ENCODE measurements around the gene BAG2. TPM values are rescaled to one million over a fixed set of nuclear protein-coding genes. Genes with fewer than 3 reads are reported as not detected.

Gene BAG2
- total and polyA plus RNA-seq, 2 of the 13 experiments (the other 11 are each of a cell fraction or from before 2014, with no cell fraction given) = 5.7 to 15.1 TPM

- no peak; the same call in 1 of the 2 replicates for TF ChIP-seq ZNF331 (CRISPR knock-in tag; IDR thresholded peaks at IDR 0.05)
- TF ChIP-seq ZMAT3 (CRISPR knock-in tag; conservative IDR thresholded peaks at IDR 0.05) = peak; percentile 91; the same call in 1 of the 2 replicates
- TF ChIP-seq HMGA1 (CRISPR knock-in tag; conservative IDR thresholded peaks at IDR 0.05) = no peak
- TF ChIP-seq NCOA5 (CRISPR knock-in tag; IDR thresholded peaks at IDR 0.05) = no peak; the same call in none of the 2 replicates
- TF ChIP-seq ATF5 (CRISPR knock-in tag; IDR thresholded peaks at IDR 0.05; ENCODE audit: low read depth) = 0 out of 2 replicates have a peak, but pooled peaks have one; percentile 27
- TF ChIP-seq, protein P1, sequence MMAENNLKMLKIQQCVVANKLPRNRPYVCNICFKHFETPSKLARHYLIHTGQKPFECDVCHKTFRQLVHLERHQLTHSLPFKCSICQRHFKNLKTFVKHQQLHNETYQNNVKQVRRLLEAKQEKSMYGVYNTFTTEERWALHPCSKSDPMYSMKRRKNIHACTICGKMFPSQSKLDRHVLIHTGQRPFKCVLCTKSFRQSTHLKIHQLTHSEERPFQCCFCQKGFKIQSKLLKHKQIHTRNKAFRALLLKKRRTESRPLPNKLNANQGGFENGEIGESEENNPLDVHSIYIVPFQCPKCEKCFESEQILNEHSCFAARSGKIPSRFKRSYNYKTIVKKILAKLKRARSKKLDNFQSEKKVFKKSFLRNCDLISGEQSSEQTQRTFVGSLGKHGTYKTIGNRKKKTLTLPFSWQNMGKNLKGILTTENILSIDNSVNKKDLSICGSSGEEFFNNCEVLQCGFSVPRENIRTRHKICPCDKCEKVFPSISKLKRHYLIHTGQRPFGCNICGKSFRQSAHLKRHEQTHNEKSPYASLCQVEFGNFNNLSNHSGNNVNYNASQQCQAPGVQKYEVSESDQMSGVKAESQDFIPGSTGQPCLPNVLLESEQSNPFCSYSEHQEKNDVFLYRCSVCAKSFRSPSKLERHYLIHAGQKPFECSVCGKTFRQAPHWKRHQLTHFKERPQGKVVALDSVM (CRISPR knock-in tag; IDR thresholded peaks at IDR 0.05) = peak; percentile 54; the same call in 1 of the 2 replicates
- peak; percentile 52 for TF ChIP-seq BCL6 (CRISPR knock-in tag; IDR thresholded peaks at IDR 0.05)
- TF ChIP-seq KAT2B (IDR thresholded peaks at IDR 0.05; ENCODE audit: borderline replicate concordance, low read depth, low read length) = no peak
- no peak for TF ChIP-seq PHB2 (IDR thresholded peaks at IDR 0.05; ENCODE audit: partially characterized antibody)
- peak; percentile 15 for TF ChIP-seq PHF5A (CRISPR knock-in tag; IDR thresholded peaks at IDR 0.05; ENCODE audit: low read depth, unreplicated experiment)
- peak; percentile 79 for TF ChIP-seq MED1 (CRISPR knock-in tag; IDR thresholded peaks at IDR 0.05)
- peak; percentile 70; the same call in 1 of the 2 replicates for TF ChIP-seq GLI4 (CRISPR knock-in tag; IDR thresholded peaks at IDR 0.05; ENCODE audit: borderline replicate concordance)
- no peak for TF ChIP-seq NFYB (CRISPR knock-in tag; IDR thresholded peaks at IDR 0.05)
- TF ChIP-seq NBN (conservative IDR thresholded peaks at IDR 0.05) = no peak
- no peak for TF ChIP-seq MATR3 (CRISPR knock-in tag; IDR thresholded peaks at IDR 0.05)
- no peak for TF ChIP-seq ZNF33A (CRISPR knock-in tag; IDR thresholded peaks at IDR 0.05; ENCODE audit: borderline replicate concordance)
- peak; percentile 95; the same call in 1 of the 2 replicates for TF ChIP-seq NFAT5 (CRISPR knock-in tag; IDR thresholded peaks at IDR 0.05)
- TF ChIP-seq ZNF367 (CRISPR knock-in tag; IDR thresholded peaks at IDR 0.05; ENCODE audit: borderline replicate concordance) = peak; percentile 83
- peak; percentile 88 for TF ChIP-seq MEIS2 (CRISPR knock-in tag; IDR thresholded peaks at IDR 0.05)
- peak; percentile 33 for TF ChIP-seq TBL1XR1 (IDR thresholded peaks at IDR 0.05; ENCODE audit: borderline replicate concordance, low read length, partially characterized antibody)
- TF ChIP-seq TOE1 (CRISPR knock-in tag; IDR thresholded peaks at IDR 0.05) = peak; percentile 74; the same call in 1 of the 2 replicates
Measured at GRCh38 chr6:57172136-57173055, at the start of gene BAG2 (continued).

All from HepG2 (cell line).